Hypothalamus (tissue), 51 donors: ENCODE results near the gene INTS11.

Experiments used
- DNase-seq, 51 donors: peaks; one replicate each; lab custom pipeline; 2025; lab: John Stamatoyannopoulos, UW

INTS11 gene

DNA sequence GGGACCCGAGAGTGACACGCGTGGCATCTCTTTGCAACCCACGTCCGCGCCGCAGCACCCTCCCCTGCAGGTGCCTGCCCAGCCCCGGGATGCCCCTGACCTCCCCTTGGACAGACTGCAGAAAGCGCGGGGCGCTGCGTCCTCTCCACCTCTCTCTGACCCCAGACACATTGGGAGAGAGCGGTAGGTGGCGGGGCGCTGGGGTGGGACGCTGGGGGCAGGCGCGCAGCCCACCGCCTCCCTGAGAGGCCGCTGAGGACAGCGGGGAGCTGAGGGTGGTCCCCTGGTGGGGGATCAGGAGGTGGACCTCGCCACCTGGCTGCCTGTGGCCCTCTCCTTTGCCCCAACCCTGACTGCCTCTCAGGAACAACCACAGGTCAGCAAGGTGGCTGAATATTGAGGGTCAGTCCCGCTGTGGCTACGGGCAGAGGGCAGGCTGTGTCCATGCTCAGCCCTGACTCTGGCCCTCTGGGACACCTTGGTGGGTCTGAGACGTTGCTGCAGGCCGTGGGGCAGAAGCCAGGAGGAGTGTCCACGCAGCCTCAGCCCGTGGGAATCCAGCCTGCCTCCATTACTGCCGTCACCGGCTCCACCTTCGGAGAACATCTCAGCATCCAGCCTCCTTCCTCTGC is 50.0 kb downstream of the INTS11 start:
- peak in 4 of 51 donors; percentile 7 to 51 (median 28) for DNase-seq

DNA sequence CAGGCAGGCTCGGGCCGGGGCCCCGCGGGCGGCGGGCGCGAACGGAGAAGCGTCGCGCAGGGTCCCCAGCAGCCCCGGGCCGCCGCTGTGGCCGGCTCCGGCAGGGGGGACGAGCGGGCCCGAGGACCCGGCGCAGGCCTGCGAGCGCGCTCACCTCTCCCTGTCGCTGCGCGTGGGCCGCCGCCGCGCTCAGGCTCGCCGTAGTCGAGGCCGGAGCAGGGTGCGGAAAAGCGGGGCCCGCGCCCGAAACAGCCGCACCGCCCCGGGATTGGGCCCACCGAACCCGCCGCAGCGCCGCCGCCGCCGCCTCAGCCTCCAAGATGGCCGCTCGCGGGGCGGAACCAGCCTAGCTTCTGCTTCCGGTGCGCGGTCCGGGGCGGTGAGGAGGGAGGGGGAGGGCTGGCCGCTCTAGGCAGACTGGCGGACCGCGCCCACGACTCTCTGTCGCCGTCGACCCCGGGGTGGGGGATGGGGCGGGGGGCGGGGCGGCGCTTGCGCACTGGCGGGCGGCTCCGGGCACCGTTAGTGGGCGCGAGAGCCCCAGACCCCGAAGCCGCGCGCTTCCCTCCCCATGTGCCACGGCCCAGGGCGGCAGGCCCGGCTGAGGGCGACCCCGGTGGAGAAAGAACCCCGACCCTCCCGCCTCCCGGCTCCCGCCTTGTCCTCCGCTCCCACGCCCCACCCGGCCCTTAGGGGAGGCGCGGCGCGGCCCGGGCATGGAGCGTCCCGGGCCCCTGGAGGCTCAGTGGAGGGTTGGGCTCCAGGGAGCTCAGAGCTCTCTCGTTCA is 50.8 kb downstream of the INTS11 start, which contains the start of gene UBE2J2:
Gene UBE2J2, minus strand, starts transcription at position 343 of the 787 bp plus-strand sequence. CDS start 5,862 bp downstream, outside the sequence.
- peak; percentile 53 to 97 (median 91) for DNase-seq

- DNase-seq: peak in 1 of 51 donors; percentile 47
These were observed 51.3 kb downstream of the INTS11 start for GRCh38 chr1:1273209-1273511.

DNA sequence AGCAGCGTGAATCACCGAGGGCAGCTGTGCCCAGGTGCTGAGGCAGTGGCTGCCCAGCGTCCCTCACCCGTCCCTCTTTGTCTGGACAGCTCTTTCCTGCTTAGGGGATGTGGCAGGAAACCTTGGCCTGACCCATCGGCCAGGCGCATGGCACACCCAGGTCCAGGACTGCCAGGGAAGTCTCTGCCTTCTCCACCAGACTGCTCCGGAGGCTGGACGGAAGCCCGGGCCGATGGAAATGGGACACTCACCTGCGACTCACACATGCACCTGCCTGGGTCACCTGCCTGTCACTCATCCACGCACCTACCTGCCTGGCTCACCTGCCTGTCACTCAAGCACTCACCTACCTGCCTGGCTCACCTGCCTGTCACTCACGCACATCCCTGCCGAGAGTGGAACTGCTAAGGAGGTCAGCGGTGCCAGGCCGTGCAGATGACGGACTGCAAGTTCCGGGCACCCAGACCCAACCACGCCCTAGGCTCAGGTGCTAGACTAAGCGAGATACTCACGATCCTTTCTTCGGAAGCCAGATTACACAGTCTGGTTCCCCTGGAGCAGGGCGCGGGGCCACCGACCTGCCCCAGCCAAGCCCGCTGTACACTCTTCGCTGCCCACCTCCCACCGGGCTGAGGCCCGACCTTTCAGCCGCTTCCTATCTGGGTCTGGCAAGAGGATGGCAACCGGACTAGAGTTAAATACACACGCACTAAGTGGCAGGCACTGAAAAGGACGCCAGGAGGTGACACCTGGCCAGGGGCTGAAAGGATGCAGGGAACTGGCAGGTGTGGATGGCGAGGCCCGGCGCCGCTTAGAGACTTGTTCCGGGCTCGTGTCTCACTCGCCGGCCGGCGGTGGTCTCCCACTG is 51.9 kb downstream of the INTS11 start:
- DNase-seq: no peak

GRCh38 chr1:1270813-1271212 is 53.6 kb downstream of the INTS11 start:
- no peak for DNase-seq

- no peak for DNase-seq
These were observed 56.2 kb downstream of the INTS11 start for GRCh38 chr1:1268284-1268682.

DNA sequence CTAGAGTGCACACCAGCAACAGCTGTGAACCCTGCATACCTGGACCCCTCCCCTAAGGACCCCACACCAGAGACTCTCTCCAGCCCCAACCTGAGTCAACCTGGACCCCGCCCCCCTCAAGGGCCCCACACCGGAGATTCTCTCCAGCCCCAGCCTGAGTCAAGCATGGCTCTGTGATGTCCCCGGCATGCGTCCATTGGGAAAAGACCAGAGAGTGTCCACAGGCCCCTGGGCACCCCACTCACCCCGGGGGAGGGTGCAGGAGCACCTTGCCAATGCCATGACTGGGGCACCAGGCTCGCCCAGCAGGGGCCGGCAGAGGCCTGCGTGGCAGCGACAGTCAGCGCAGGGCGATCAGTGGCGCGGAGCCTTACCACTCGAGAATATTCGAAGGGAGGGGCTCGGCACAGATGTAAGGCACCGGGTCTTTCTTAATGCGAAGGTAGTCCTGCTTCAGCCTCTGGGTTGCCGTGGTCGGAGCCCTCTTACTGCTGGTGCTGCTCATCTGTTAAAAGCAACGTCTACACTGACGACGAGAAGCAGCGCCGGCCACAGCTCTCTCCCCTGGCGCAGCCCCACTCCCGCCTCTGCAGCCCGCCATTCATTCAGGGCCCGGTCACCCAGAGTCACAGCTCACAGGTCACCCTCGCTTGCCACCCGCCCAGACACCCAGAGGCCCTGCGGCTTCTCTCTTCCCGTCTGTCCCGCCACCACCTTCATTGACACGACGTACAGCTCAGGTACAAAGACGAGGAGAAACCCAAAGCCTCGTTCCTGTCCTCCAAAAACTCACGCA is 56.8 kb downstream of the INTS11 start:
- no peak for DNase-seq

DNA sequence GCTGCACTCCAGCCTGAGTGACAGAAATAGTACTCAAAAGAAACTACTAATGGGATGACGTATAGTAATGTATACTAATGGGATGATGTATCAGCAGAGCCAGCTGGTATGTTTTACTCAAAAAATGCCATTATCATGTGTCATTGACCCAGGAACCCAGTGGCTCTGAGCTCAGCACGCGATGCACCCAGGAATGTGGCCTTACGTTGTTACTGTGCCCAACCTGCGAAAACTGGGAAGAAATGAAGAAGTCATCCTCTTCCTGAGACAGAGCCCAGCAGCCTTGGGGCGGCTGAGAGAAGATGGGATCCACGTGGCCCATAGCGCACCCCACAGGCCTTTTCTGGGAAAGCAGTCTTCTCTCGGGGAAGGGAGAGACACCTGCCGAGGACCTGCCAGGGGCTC is 59.6 kb downstream of the INTS11 start:
- DNase-seq: no peak

DNA sequence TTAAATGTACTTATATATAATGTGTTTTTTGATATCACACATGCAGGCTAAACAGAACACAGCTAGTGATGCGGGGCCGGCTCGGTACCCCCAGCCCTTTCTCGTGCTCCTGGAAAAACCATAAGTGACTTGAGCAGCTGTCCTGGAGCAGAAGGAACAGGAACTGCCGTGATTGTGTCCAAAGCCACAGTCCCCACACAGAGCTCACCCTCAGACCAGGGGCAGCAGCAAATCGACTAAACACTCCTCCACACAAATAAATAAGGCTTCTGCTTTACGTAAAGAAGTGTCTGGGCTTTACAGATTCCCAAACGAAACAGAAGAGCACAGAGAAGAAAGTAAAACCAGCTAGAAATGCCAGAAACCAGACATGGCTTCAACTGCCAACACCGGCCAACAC is 60.4 kb downstream of the INTS11 start:
- DNase-seq: no peak

DNA sequence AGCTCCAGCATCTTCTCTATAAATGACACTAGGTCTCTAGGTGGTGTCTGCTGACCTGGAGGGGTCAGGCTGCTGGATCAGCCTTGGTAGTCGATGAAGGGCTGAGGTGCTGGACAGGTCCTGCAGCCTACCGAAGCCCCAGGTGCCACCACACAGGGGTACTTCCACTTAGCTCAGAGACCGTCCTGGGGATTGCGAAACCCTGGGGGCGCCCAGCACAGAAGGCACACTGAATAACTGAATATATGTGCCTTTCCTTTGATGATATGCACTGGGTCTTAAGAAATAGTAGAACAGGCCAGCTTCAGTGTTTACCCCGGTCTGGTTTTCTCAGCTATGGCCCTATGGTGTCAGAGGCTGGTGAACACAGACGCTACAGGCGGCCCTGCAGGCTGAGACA is 61.7 kb downstream of the INTS11 start:
- no peak for DNase-seq

DNA sequence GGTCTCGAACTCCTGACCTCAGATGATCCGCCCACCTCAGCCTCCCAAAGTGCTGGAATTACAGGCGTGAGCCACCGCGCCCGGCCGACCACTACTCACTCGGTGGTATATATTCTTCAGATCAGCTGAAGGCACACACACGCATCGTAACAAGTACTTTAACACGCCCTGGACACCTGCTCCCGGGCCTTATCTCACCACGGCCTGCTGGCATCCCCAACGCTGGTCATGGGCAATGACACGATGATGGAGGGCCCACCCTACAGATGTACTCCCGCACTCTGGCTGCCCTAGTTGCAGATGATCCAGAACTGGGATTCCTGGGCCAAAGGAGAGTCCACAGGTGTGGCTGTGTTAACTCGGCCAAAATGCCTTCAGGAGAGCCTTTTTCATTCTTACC is 62.4 kb downstream of the INTS11 start:
- DNase-seq: no peak
